NK-92 treated with Interleukin-12 subunit alpha and Interleukin-12 subunit beta, amount 100 ng/mL, for 24 hours (cell line): ENCODE measurements around the gene OR4D10.
"Not testable (repeated sequence)": the region's sequence is repeated elsewhere in the genome, so short reads cannot be mapped to it uniquely, and the experiment has no call there.

Experiments used
- DNase-seq: peaks from one replicate; lab custom pipeline; 2025; lab: John Stamatoyannopoulos, UW

The OR4D10 gene

GRCh38 chr11:59473015-59473414 is at the start of gene OR4D10:
Gene OR4D10 (plus strand): TSS chr11:59473315. CDS start chr11:59477430, 4,115 bp downstream.
- no peak for DNase-seq

DNA sequence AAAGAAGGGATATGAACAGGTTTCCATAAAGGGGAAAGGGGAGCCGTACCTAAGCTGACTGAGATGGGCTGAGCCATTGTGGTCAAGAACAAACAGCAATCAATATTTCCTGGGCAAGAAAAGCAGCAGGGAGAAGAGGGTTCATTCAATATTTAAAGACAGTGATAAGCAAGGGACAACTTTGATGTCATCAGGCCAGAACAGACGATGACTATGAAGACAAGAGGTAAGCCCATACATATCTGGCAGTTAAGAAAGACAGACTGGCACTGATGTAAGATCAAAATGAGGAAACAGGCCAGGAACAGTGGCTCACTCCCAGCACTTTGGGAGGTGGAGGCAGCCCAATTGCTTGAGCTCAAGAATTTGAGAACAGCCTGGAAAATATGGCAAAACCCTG is 49.3 kb upstream of the OR4D10 start:
- no peak for DNase-seq

- no peak for DNase-seq
Measured at GRCh38 chr11:59425131-59425530, 48.0 kb upstream of the OR4D10 start.

- no peak for DNase-seq
Measured at GRCh38 chr11:59426361-59427067, 46.6 kb upstream of the OR4D10 start, which contains the start of gene OR5A2. Gene OR5A2 (minus strand): TSS chr11:59426413. CDS start chr11:59422953, 3,460 bp downstream.

GRCh38 chr11:59427068-59427382 is 46.1 kb upstream of the OR4D10 start:
- no peak for DNase-seq

DNA sequence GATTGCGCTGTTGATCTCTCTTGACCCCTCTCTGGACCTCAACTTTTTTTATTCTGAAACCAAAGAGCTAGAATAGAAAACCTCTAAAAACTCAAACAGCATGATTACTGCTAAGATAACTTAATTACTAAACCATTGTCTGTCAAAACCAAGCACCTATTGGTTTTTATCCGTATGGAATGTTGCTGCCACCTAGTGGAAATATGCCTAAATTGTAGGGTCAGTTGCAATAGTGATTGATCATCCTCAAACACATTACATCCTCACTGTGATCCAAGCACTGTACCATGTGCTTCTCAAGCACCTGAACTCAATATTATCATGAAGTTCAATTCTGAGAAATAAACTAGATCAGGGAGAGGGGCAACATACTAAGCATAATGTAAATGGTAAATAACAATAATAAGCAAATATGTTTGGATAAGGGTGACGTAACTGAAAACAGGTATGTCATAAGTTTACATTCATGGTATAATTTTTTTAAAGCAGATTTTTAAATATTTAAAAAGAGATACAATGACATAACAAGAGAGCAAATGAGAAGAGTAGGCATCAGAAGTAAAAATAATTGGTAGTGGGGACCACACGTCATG is 43.1 kb upstream of the OR4D10 start:
- no peak for DNase-seq

DNA sequence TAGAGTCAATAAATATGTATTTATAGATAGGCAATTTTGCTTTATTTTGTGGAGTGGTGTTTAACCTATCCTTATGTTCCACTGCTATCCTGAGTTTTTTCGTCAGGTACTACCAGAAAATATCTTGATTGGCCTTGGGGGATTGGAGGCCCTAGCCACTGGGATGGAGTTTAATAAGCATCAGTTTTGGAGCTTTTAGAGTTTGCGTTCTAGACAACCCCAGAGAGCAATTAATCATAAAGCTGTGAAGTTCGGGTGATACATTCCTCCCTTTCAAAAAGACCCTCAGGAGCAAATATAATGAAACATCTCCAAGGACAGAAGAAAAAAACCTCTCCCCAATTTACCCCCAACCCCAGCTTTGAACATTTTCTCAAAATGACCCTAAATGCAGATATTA is 36.9 kb upstream of the OR4D10 start, which contains the start of gene OR5A1:
Gene OR5A1 (plus strand): TSS at position 301 of the 400 bp plus-strand sequence. CDS start 6,700 bp downstream, outside the sequence.
- DNase-seq, result no peak

- DNase-seq, result no peak
Measured at GRCh38 chr11:59437770-59438169, 35.3 kb upstream of the OR4D10 start.

DNA sequence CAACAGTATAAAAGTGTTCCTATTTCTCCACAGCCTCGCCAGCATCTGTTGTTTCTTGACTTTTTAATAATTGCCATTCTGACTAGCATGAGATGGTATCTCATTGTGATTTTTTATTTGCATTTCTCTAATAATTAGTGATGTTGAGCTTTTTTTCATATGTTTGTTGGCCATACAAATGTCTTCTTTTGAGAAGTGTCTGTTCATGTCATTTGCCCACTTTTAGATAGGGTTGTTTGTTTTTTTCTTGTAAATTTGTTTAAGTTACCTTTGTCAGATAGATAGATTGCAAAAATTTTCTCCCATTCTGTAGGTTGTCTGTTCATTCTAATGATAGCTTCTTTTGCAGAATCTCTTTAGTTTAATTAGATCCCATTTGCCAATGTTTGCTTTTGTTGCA is 27.5 kb upstream of the OR4D10 start:
- DNase-seq, result not testable (repeated sequence)

DNA sequence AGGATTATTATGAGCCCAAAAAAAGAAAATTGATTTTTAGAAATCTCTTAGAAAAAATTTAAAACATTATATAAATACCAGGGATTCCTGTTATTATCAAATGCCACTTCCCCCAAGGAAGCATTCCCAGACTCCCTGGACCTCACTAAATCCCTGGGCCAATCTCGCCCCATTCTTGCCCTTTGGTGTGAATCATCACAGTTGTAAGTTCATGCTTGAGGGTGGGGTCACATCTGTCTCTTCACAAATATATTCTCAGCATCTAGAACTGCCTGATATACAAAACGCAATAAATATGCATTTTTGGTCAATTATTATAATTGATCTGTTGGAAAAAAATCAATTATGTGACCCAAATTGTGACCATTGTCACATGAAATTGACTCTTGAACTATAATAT is 24.6 kb upstream of the OR4D10 start:
- DNase-seq, result no peak

DNA sequence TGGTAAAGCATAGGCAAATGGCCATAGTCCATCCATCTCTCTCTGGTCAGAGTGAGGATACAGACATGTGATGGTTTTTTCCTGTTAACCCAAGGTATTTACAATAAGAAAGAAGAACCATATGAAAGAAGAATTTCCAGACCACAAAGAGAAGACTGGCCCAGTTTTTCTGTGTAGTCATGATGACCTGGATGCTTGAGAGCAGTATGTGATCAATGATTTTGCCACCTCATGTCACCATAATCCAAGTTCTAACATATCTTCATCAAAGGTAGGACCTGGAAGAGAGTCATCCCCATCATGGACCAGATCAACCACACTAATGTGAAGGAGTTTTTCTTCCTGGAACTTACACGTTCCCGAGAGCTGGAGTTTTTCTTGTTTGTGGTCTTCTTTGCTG is 16.5 kb upstream of the OR4D10 start, which contains the start of gene OR4D6:
Gene OR4D6 (plus strand): TSS at position 301 of the 400 bp plus-strand sequence. CDS start 0 bp downstream, at position 301.
- no peak for DNase-seq

DNA sequence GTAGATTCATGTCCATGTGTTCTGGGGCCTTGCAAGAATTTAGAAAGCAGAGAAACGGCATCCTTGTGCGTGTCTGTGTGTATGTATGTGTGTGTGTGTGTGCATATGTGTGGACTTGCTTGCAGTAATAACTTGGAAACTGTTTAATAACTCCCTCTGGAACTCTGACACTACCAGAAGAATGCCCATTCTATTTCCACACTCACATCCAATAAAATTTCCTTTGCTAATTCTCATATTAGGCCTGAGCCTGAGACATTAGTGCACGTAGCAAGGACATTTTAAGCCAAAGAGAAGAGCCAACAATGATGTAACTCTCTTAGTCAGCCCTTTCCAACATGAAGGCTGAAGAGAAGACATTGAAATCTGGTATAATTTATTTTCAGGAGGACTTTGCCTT is 13.2 kb upstream of the OR4D10 start:
- DNase-seq, result no peak

- no peak for DNase-seq
Measured at GRCh38 chr11:59463190-59463641, 9.9 kb upstream of the OR4D10 start.

- DNase-seq, result no peak
Measured at GRCh38 chr11:59475176-59475575, 2.1 kb downstream of the OR4D10 start.

GRCh38 chr11:59479906-59480305 is 6.8 kb downstream of the OR4D10 start:
- DNase-seq, result no peak

DNA sequence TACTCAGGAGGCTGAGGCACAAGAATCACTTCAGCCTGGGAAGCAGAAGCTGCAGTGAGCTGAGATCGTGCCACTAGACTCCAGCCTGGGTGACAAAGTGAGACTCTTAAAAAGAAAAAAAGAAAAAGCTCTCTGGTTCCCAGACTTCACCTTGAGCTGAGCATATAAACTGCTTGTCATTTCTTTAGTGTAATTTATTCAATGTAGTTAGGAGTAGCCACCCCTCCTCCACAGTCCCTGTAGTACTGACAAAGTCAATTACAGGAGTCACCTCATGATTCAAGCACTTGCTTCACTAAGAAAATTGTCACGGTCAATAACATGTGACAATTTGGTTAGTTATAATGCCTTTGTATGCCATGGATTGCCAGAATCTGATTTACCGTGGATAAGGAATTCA is 7.2 kb downstream of the OR4D10 start:
- DNase-seq, result no peak

- no peak for DNase-seq
Measured at GRCh38 chr11:59501931-59502330, 28.8 kb downstream of the OR4D10 start.

DNA sequence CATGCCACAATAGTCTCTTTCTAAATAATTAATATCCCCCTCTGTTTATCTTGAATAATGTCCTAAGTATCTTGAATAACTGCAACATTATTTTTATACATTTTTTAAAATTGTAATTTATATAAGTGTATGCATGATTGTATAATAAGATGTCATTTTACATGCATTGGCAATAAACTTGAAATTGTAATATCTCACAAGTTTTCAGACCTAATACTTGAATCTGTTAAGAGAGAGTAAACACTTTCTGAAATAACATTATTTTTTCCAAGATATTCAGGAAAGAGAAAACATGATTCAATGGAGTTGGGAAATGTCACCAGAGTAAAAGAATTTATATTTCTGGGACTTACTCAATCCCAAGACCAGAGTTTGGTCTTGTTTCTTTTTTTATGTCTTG is 30.2 kb downstream of the OR4D10 start, which contains the start of gene OR4D11:
Gene OR4D11 (plus strand): TSS at position 301 of the 400 bp plus-strand sequence. CDS start 0 bp downstream, at position 301.
- DNase-seq, result no peak

- no peak for DNase-seq
Measured at GRCh38 chr11:59510941-59511589, 38.0 kb downstream of the OR4D10 start, which contains the start of gene OR4D9. Gene OR4D9 (plus strand): TSS chr11:59511539. CDS start chr11:59514913, 3,374 bp downstream.

DNA sequence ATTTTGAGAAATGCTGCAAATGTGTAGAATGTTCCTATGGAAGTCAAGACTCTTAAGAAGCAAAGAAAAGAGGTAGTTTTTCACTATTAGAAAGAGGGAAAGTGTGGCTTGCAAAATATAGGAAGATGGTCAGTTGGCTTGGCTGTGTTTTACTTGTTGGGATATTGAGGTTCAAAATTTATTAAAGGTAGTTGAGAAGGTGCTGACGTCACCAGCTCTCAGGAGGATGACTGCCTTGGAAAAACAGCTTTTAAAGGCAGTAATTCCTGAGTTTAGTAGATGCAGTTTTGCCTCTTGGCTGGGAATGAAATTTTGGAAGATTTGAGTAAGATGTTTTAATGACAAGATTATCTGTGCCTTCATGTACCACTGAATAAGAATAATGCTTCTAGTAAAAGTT is 38.6 kb downstream of the OR4D10 start:
- no peak for DNase-seq

DNA sequence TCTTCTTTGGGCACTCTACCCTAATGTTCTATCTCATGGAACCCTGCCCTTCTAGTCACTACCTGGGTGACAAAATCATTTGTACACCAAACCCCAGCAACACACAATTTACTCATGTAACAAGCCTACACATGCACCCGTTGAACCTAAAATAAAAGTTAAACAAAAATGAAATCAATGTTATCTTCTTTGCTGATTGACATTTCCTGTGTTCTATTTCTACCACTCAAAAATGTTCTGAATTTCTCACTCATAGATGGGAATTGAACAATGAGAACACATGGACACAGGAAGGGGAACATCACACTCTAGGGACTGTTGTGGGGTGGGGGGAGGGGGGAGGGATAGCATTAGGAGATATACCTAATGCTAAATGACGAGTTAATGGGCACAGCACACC is 47.0 kb downstream of the OR4D10 start:
- not testable (repeated sequence) for DNase-seq

DNA sequence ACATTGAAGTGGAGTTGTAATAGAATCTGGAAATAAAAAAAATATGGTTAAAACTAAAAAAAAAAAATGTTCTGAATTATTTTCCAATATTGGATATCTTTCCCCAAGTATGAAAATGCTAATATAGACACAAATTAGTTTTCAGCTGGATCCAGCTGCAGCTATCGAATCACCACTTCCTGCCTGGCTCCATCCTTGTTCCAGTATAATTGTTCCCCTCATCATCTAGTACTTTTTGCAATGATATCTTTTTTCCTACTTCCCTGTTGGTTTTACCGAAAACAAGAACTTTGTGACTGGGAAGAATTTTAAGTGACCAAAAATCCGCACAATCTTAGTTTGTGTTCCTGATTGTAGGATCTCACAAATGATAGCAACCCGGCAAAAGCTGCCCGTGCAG is 47.6 kb downstream of the OR4D10 start:
- DNase-seq, result no peak

GRCh38 chr11:59523541-59523940 is 50.4 kb downstream of the OR4D10 start:
- DNase-seq, result no peak
